Measurements from ENCODE around the gene SGSM2. TPM values are rescaled to one million over a fixed set of nuclear protein-coding genes. Genes with fewer than 3 reads are reported as not detected.

Gene SGSM2
- total RNA-seq, 1 donor from 2014 or later: 63.0 TPM

DNA sequence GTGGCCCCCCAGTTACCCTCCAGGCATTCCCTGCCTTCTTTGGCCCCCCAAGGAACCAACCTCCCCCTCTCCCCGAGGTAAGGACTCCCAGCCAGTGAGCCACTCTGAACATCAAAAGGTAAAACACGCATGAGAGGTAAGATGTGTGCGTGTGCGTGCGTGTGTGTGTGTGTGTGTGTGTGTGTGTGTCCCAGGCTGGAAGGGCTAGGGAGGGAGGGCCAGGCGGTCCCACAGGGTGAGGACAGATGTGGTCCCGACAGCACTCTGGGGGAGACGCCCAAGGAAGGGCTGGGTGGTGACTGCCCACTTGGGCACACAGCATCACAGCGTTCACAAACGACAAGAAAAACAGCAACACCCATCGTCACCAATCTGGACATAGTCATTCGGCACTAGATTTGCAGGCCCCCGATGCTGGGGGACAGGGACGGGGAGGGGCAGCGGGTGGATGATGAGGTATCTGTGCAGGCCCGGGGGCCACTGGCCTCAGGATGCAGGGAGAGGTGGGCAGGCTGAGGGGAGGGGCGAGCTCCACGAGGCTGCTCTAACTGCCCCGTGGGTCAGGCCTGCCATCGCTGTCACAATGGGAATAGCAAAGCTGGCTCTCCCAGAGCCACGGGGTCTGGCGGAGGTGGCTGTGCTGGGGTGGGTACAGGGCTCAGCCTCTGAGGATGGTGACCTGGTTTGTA lies 47.3 kb downstream of the SGSM2 start:
- intact Hi-C loops (cut with micrococcal nuclease): no loop called here

DNA sequence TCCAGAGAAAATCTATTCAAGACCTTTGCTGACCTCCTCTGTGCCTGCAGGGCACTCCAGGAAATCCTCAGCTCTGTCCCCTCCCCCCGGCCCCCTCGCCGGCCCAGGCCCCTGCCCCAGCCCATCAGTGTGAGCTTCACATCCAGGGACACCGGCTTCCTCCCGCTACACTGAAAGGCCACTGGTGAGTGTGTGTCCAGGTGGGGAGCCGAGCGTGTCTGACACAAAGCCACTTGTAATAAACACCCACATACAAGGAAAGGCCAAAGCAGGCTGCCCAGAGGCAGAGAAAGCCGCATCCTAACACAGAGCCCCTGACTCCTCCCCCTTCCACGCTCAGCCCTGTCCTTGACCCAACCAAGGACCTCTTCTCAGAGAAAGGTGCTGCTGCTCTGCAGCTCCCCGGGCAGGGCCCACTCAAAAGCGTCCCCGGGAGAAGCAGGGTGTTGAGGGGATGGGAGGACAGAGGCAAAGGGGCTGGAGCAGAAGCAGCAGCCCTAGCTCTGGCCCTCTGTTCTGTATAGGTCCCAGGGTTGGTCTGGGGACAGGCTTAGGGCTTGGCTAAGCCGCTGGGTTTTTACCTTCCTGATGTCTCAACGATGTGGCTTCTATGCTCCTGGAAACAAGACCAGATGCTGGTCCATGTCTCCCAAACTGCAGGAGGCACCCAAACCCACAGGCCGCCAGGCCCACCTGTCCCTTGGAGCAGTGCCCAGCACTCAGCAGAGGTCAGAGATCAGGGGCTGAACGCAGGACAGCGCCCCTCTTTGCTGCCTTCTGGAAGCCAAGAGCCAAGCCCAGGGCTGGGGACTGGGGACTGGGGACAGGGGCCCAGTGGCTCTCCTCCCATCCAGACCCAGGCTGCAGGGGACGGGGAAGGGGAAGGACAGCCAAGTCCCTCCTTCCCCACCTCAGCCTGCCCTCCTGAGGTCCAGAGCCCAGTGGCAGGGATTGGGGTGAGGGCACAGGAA lies 48.2 kb downstream of the SGSM2 start:
- intact Hi-C loops (cut with micrococcal nuclease): no loop called here

DNA sequence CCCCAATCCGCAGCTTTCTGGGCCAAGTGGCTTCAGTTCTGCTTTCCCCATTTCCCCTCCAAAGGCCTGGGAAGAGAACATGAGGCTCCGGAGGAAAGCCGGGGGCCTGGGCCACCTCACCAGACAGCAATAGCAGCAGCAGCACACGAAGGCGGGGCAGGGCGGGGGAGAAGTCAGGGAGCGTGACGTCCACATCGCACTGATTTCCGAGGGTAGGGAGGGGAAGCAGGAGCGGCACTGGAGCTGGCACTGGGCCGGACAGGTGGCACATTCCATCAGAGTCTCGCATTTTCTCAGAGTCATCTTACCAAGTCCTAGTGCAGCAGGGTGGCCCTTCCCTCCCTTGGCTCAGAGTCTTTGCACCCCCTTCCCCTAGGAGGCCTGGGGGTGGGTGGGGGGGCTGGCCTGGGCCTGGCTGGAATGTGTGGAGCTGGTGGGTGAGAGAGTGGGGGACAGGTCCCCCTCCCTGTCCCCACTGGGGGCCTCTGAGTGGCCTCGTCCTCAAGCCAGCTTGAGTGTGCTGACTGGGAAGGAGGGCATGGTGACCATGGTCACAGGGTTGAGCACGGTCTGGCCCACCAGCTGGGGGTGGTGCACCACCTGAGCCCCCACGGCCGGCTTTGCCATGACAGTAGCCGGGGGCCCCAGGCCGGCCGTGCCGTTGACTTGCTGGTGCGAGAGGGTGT lies 49.2 kb downstream of the SGSM2 start:
- intact Hi-C loops (cut with micrococcal nuclease): no loop called here

DNA sequence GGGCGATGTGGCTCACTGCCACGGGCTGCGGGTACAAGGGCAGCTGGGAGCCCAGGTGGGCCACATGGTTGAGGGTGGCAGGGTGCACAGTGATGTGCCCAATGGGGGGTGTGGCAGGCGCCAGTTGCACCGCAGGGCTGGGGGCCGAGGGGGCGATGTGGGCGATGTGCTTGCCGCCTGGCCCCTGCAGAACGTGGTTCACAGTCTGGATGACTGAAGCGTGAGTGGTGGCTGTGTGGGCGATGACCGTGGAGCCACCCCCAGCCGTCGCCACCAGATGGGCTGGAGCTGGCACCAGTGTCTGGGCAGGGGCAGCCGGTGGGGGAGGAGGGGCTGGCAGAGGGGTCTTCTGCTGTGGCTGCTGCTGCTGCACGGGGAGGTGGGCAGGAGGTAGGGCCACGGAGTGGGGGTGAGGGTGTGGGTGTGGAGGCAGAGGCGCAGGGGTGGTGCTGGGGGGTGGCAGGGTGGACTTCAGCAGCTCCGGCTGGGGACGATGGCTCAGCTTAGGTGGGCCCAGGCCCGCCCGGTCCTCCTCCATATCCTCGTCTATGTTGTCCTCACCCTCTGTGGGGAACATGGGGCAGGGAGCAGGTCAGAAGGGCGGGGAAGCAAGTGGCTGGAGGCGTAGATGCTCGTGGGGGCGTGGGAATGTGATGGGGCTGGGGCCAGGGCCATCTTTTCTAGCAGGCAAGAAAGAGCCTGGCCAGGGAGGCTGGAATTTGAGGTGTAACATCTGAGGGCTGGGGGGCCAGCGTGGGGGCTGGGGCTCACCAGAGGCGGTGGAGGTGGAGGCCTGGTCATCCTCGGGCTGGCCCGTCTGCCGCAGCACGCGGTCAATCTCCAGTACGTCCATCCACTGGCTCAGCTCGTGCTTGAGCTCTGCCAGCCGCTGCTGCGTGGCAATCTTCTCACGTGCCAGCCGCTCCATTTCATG lies 50.1 kb downstream of the SGSM2 start:
- intact Hi-C loops (cut with micrococcal nuclease): no loop called here

DNA sequence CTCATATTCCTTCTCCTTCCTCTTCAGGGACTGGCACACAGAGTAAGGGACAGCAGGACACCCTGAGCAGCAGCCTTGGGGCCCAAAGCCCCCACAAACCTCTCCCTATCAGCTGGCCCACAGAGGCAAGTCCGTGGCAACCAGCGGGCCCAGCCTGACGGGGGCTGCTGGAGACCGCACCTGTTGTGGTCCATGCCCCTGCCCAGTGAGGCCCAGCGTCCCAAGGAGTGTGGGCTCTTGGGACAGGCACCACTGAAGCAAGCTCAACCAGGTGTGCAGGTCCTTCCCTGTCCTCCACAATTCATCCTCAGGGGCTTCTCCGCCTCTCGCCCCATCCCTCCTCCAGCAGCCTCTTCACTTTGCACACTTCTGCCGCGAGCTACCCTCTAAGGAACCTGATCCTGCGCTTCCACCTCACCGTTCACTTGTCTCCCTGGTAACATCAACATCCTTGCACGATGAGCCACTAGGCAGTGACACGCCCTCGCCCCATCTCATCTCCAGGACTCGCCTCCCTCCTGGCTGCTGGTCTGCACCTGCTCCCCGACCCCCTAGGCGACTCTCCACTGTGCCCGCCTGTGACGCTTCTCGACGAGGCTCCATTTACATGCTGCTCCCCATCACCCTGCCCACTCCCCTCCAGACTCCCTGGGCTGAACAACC lies 50.9 kb downstream of the SGSM2 start:
- intact Hi-C loops (cut with micrococcal nuclease): no loop called here

DNA sequence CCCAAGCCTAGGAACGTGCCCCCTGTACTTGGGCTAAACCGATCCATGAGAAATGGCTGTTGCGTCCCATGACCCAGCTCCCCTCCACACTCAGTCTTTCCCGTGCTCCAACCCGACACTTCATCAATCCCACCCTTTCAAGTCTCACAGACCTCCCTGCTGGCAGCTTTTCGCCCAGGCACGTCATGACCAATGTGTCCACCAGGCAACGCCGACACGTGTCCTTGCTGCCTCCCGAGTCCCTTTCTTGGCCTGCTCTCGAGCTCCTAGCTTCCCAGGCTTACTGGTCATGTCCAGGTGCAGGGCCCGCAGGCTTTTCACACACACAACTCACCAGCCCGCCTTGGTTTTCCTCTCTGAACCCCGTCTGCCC lies 51.4 kb downstream of the SGSM2 start:
- intact Hi-C loops (cut with micrococcal nuclease): no loop called here

DNA sequence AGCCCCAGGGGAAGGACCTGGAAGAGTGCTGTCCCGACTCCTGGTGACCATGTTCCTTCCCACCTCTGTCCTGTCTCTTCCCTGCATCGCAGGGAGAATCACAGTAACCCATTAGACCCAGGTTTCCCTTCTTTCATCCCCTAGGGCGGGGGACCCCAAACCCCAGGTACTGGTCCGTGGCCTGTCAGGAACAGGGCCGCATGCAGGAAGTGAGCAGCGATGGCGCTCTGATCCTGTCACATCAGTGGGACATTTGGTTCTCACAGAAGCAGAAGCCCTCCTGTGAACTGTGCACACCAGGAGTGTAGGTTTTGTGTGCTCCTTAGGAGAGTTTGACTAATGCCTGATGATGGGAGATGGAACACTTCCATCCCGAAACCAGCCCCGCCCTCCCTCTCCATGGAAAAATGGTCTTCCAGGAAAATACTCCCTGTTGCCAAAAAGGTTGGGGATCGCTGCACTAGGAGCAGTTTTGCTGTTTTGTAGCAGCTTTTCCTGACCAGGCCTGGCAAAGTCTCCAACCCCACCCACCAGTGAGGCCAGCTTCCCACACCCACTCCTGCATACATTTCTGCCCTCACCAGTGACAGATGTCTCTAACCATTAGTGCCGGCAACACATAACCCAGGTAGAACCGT lies 53.0 kb downstream of the SGSM2 start:
- intact Hi-C loops (cut with micrococcal nuclease): loop anchor here (10.0 kb wide), 1 partner anchor 404 kb away; the partner anchor contains the start of gene RAP1GAP2

DNA sequence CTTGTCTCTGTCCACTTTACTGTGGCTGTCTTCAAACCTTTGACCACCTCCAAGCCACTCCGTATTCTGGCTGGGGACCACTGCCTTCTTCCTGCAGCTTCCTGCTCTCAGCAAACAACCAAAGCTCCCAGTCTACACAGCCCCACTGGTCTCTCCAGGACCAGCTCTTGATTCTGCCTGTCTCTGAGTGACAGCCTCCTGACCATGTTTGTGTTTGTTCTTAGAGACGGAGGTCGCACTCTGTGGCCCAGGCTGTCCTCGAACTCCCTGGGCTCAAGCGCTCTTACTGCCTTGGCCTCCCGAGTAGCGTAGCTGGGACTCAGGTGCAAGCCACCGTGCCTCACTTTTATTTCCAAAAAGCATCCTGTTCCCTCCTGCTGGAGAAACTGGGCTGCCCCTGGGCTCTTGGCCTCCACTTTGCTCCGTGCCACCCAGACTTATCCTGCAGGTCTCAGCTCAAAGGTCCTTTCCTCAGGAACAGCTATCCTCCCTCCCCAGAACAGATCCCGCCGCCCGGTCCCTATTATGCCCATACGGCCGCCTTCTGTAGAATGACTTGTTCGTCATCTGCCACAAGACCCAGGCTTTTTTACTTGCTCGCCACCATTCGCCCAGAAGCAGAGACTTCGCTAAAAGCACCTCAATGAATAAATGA lies 54.4 kb downstream of the SGSM2 start:
- intact Hi-C loops (cut with micrococcal nuclease): loop anchor here (1.0 to 10.0 kb wide), 7 partner anchors 9 to 403 kb away; partner anchors contain the start of genes METTL16, MNT, PAFAH1B1 and RAP1GAP2

DNA sequence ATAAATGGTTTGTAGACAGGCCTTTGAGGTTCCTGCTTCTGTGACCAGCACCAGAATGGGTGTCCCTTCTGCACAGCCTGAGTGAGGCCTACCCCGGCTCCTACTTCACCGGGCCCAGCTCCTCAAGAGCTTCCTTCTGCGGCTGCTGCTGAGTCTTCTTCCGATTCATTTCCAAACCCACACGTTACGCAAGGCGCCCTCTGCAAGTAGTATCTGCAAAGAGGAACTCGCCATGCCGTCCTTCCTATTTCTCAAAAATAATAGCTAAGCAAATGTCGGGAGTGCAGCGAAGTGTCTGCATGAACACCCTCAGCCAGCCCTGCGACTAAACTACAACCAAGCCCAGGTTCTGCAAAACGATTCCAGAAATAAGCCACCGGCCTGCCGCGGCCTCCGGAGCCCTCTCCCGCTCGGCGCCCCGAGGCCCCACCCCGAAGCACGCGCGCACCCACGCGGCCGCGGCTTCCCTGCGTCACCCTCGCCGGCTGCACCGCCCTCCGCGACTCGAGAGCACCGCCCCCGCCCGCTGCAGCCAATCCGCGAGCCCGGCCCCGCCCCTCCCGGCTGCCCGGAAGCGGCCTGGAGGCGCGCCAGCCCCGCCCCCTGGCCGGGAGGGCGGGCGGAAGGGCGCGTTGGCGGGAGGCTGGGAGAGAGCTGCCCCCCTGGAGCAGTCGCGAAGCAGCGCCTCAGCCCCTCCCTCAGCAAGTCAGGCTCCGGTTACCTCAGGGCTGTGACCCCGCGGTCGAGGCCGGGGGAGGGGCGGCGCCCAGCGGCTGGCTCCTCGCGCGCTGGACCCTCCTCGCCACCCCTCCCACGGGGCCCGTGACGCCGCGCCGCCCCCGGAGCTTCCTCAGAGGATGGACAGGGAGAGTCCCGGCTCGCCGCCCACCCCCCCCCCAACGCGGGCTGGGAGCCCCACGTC lies 55.2 kb downstream of the SGSM2 start:
- intact Hi-C loops (cut with micrococcal nuclease): loop anchor here (1.0 to 10.0 kb wide), 9 partner anchors 9 to 675 kb away; partner anchors contain the start of genes METTL16, MNT, PAFAH1B1 and RAP1GAP2

DNA sequence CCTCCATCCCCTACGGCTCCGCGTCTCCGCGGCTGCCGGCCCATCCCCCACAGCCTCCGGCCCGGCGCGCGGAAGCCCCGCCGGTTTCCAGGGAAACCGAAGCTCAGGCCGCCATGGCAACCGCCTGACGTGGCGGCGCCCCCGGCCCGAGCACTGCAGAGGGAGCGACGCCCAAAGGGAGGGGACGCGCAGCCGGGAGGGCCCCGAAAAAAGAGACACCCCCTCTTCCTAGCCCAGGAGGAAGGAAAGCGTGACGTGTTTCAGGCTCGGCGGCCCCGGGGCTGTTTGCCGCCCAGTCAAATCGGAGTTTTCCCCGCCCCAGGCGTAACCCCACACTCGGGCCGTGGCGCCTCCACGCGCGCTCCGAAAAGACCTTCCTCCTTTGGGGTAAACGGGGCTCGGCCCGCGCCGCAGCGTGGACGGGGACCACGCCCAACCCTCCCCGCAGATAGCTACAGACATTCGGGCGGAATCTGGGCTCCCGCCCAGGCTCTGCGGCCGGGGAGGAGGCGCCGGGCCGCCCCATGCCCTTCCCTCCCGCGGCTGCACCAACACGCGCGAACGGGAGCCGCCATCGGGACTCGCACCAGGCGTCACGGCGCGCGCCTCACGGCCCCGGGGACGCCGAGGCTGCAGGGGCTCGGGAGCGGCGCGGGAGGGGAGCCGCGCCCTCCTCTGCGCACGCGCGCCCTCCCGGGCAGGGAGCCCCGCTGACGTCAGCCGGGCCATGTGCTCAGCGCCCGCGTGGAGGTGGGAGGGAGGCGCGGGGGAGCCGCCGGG lies 56.1 kb downstream of the SGSM2 start:
- intact Hi-C loops (cut with micrococcal nuclease): loop anchor here (1.0 to 10.0 kb wide), 6 partner anchors 56 to 676 kb away; partner anchors contain the start of genes METTL16, RAP1GAP2, SGSM2 and SMG6

DNA sequence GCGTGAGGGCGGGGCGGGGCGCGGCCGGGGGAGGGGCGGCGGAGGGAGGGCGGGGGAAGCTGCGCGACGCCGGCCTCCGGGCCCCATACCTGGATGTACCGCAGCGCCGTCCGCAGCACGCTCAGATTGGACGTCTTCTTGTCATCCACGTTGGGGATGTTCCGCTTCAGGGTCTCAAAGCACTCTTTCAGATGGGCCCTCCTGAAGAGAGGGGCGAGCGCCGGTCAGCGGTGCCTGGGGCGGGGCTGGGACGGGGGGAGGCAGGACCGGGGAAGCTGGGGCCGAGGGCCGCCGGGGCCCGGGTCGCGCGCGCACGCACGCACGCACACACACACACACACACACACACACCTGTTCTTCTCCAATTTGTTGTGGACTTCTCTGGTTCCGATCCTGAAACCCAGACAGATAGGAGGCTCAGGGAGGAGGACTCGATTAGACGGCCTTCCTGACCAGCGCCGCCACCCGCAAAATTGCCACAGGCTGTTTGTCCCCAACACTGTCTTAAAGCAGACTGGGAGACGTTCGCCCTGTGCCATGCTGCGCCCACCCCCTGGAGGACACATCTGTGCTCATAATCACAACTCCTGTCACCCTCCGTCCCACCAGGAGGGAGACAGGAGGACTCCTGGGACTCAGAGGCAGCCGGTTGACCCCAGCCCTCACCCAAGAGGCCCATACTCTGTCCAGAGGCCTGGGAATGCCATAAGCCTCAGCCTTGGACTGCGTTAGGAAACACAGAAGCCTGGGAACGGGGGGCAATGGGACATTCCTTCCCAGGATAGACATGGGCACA lies 56.9 kb downstream of the SGSM2 start:
- intact Hi-C loops (cut with micrococcal nuclease): loop anchor here (1.0 to 10.0 kb wide), 6 partner anchors 57 to 677 kb away; partner anchors contain the start of genes METTL16, RAP1GAP2, SGSM2 and SMG6

DNA sequence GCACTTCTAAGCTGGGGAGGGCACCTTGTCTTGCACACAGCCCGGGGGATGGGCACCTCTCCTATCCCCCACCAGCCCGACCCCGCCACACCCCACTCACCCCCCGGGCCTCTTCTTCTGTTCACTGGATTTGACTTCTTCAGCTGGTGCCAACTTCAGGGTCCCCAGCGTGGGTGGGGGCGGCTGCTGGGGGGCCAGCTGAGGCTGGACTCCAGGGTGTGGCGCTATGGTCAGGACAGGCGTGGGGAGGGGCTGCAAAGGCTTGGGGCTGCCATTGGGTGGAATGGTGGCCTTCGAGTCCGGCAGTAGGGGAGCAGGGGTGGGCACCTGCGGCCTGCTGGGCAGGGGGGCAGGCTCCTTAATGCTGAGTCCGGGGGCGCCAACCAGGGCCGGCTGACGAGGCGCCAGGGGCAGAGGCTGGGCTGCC lies 57.5 kb downstream of the SGSM2 start:
- intact Hi-C loops (cut with micrococcal nuclease): loop anchor here (5.0 to 10.0 kb wide), 2 partner anchors 400 to 1102 kb away; partner anchors contain the start of gene RAP1GAP2

DNA sequence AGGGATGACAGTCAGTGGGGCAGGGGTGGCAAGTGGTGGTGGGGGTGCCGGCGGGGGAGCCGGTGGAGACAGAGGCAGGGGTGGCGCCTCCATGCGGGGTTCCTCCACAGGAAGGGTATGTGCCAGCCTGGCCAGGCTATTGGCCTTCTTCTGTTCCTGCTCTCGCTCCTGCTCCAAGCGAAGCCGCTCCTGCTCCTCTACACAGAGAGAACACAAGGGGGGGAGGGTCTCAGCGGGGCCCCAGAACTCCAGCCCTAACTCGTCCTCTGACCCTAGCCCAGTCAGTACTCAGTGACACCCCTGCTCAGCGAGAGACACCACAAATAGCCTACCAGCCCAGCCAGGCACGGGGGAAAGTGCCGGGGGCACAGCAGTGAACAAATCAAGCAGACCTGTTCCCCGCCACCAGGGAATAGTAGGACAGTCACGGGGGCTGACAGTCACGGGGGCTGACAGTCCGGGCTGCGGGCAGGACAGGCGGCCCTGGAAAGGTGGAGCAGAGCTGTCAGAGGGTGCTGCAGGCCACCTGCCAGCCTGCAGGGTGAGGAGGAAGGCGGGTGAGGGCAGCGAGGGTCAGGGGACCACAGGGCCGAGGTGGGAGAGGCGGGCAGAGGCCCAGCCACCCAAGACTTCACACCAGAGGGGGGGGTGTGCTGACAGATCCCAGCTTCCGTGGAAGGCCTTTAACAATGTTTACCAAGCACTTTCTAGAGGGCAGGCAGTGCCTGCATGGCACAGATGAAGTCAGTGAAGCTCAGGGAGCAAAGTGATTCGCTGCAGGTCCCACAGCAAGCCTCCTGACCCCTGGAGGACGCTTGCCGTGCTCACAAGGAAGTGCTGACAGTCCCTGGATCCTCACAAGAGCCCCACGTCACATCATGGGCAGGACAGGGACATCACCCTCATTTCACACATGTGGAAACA lies 58.2 kb downstream of the SGSM2 start:
- intact Hi-C loops (cut with micrococcal nuclease): loop anchor here (5.0 to 10.0 kb wide), 2 partner anchors 399 to 1103 kb away; partner anchors contain the start of gene RAP1GAP2

DNA sequence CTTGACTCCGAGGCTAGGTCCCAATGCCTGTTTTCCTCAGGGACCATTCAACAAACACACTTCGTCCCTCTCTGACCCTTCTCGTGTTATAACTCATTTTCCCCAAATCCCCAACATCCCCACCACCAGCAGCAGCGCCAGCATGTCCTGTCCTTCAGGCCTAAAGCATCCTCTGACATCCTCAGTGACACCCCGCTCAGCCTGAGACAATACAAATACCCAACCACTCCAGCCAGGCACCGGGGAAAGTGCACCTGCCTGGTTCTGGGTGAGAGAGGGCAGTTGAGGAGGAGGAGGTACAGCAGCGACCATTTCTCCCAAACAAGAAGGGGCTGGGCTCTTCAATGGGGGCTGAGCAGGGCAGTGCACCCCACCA lies 58.9 kb downstream of the SGSM2 start:
- intact Hi-C loops (cut with micrococcal nuclease): loop anchor here (5.0 to 10.0 kb wide), 2 partner anchors 399 to 1104 kb away; partner anchors contain the start of gene RAP1GAP2
